K562 (cell line): Measurements from ENCODE around the gene HHATL. TPM values are rescaled to one million over a fixed set of nuclear protein-coding genes. Genes with fewer than 3 reads are reported as not detected.

Experiments used
- ATAC-seq: fragments of 200-7000 bp; cut with Tn5 transposase; 3 replicates; pipeline ENCODE4 v1.9.1; 2020; ENCODE audit warnings: moderate library complexity
- BruUV-seq: library from RNA; stranded (reverse); fragments of 400-500 nt; replicated peaks from 2 replicates; lab custom pipeline; 2021; lab: Mats Ljungman, UMichigan
- CTCF ChIA-PET: fragments of 300-600 bp; formaldehyde crosslinking; extraction: SDS; loops from one replicate; lab custom pipeline; 2021; ENCODE audit warnings: low intra/inter-chr PET ratio; lab: Yijun Ruan, JAX
- POLR2A ChIA-PET: fragments of 300-600, 350-650 bp; sonication (Branson Sonifier 250); formaldehyde crosslinking; extraction: SDS; loops from one replicate; lab custom pipeline; 2021; ENCODE audit warnings: antibody characterized with exemption, inconsistent platforms; lab: Yijun Ruan, JAX
- DNase-seq, 4 experiments: peaks; one replicate each; pipeline versions ENCODE4 v3.0.0 to v3.0.0-alpha.2; 2011 to 2018; ENCODE audit warnings: low spot score in 3 of 4, mixed read lengths in 3 of 4; ENCODE audit errors: extremely low read depth in 1 of 4
- FAIRE-seq: peaks from 2 replicates; lab custom pipeline; 2011; peaks lifted over from hg19 to GRCh38; lab: Jason Lieb, UNC
- H2AFZ ChIP-seq: 2 replicates; pipeline ENCODE4 v1.6.0; 2011; ENCODE audit warnings: low read depth, low read length, control low read depth, inconsistent platforms
- H3K27ac ChIP-seq: fragments of 200-600 bp; 3 replicates; pipeline ENCODE4 v1.8.0; 2011; ENCODE audit warnings: low read depth, mild to moderate bottlenecking, control low read depth, inconsistent platforms, low read length, moderate library complexity, mixed read lengths; ENCODE audit errors: extremely low read depth
- H3K27me3 ChIP-seq, 2 experiments: fragments of 300-600 bp in 1 of 2; 2 replicates in 1 of 2; 3 replicates in 1 of 2; pipeline versions ENCODE4 v1.6.0 to v1.8.0; 2011; ENCODE audit warnings: inconsistent platforms in 2 of 2, low read length in 2 of 2, mild to moderate bottlenecking in 1 of 2, mixed read lengths in 1 of 2, moderate library complexity in 1 of 2; ENCODE audit not compliant: control insufficient read depth in 2 of 2, insufficient read depth in 2 of 2
- H3K36me3 ChIP-seq: fragments of 300-600 bp; 3 replicates; pipeline ENCODE4 v1.8.0; 2011; ENCODE audit warnings: mild to moderate bottlenecking, low read length, inconsistent platforms; ENCODE audit not compliant: control insufficient read depth, insufficient read depth
- H3K4me1 ChIP-seq, 2 experiments: fragments of 200-600 bp in 1 of 2; replicated peaks in 1 of 2; 2 replicates in 1 of 2; 3 replicates in 1 of 2; pipeline versions ENCODE4 v1.5.1 to v1.8.0; 2011; ENCODE audit warnings: inconsistent platforms in 2 of 2, low read length in 2 of 2, mild to moderate bottlenecking in 1 of 2, mixed read lengths in 1 of 2, moderate library complexity in 1 of 2; ENCODE audit not compliant: control insufficient read depth in 2 of 2, insufficient read depth in 2 of 2
- H3K4me2 ChIP-seq: 2 replicates; pipeline ENCODE4 v1.6.1; 2011; ENCODE audit warnings: low read length, control low read depth, inconsistent platforms, mixed read lengths; ENCODE audit not compliant: insufficient read depth
- H3K4me3 ChIP-seq: fragments of 200-600 bp; sonication (generic), shearing (Covaris generic); 2 replicates; pipeline ENCODE4 v1.5.1; 2016; ENCODE audit warnings: control low read depth, inconsistent platforms
- H3K79me2 ChIP-seq: fragments of 200-600 bp; 3 replicates; pipeline ENCODE4 v1.8.0; 2011; ENCODE audit warnings: low read length, inconsistent platforms; ENCODE audit not compliant: control insufficient read depth, insufficient read depth
- H3K9ac ChIP-seq, 2 experiments: 2 replicates each; pipeline versions ENCODE4 v1.6.0 to v1.6.1; 2011; ENCODE audit warnings: low read depth in 2 of 2, low read length in 2 of 2, control low read depth in 1 of 2, inconsistent platforms in 1 of 2, mild to moderate bottlenecking in 1 of 2, mixed read lengths in 1 of 2; ENCODE audit not compliant: insufficient read depth in 1 of 2
- H3K9me1 ChIP-seq: one replicate; pipeline ENCODE4 v1.6.0; 2011; ENCODE audit warnings: inconsistent platforms, mild to moderate bottlenecking, low read length, moderate library complexity; ENCODE audit not compliant: control insufficient read depth, insufficient read depth
- H3K9me3 ChIP-seq: replicated peaks from 2 replicates; pipeline ENCODE4 v1.5.1; 2011; ENCODE audit warnings: low read depth, low read length, inconsistent platforms; ENCODE audit not compliant: control insufficient read depth, insufficient read depth
- H4K20me1 ChIP-seq: replicated peaks from 2 replicates; pipeline ENCODE4 v1.6.1; 2011; ENCODE audit warnings: low read length, inconsistent platforms, mixed read lengths; ENCODE audit not compliant: control insufficient read depth, insufficient read depth
- GTF3C2 ChIP-seq: IDR thresholded peaks from 3 replicates; pipeline ENCODE4 v1.6.1; 2011; ENCODE audit warnings: borderline replicate concordance, mild to moderate bottlenecking, moderate library complexity; ENCODE audit not compliant: insufficient read length; ENCODE audit errors: extremely low read depth
- MAX ChIP-seq: sonication (generic); formaldehyde crosslinking; IDR thresholded peaks from 2 replicates; pipeline ENCODE4 v1.9.0; 2022; ENCODE audit warnings: mild to moderate bottlenecking, missing genetic modification reagents
- MEF2A ChIP-seq: IDR thresholded peaks from 2 replicates; pipeline ENCODE4 v1.6.1; 2011; ENCODE audit warnings: low read depth, mild to moderate bottlenecking, low read length, moderate library complexity; ENCODE audit not compliant: control insufficient read depth
- NR2C2 ChIP-seq, 2 experiments: fragments of 200-800 bp in 1 of 2; sonication (Bioruptor generic) in 1 of 2; sonication (generic) in 1 of 2; formaldehyde crosslinking in 1 of 2; IDR thresholded peaks; 2 replicates each; pipeline versions ENCODE4 v1.6.1 to v1.8.0; 2016 to 2022; ENCODE audit warnings: mild to moderate bottlenecking in 1 of 2, missing compliant biosample characterization in 1 of 2, missing genetic modification characterization in 1 of 2, missing genetic modification reagents in 1 of 2
- SREBF2 ChIP-seq: sonication (generic); formaldehyde crosslinking; IDR thresholded peaks from 2 replicates; pipeline ENCODE4 v1.4.0; 2020; ENCODE audit warnings: mild to moderate bottlenecking, missing genetic modification reagents
- UBTF ChIP-seq, 2 experiments: IDR thresholded peaks; 2 replicates each; pipeline ENCODE4 v1.6.1; 2012; ENCODE audit warnings: improper control_type of control experiment in 2 of 2, low read depth in 2 of 2, low read length in 2 of 2, borderline replicate concordance in 1 of 2
- ZNF76 ChIP-seq: fragments of 250-450 bp; sonication (Bioruptor Pico); IDR thresholded peaks from 2 replicates; pipeline ENCODE4 v1.4.0; 2020; ENCODE audit warnings: mild to moderate bottlenecking, moderate library complexity, borderline replicate concordance
- WGBS: fragments of 100-300 bp; shearing (Covaris generic); methylation state at CpG from one replicate; pipeline ENCODE4 v1.1.6; 2016; ENCODE audit warnings: low coverage, mixed read lengths; ENCODE audit not compliant: insufficient coverage; ENCODE audit errors: missing lambda C conversion rate; 5-methylcytosine and 5-hydroxymethylcytosine counted together
- in situ Hi-C: fragments of 300-500 bp; cut with MboI; formaldehyde crosslinking; loops from 4 replicates; pipeline ENCODE4 v1.15.0; 2018; ENCODE audit warnings: inconsistent platforms, mixed read lengths
- intact Hi-C: fragments of 100-400 bp; cut with micrococcal nuclease; formaldehyde crosslinking; loops from 2 replicates; pipeline ENCODE4 v1.14.2; 2022
- polyA plus RNA-seq, 8 experiments: library from polyadenylated mRNA; depleted of rRNA in 4 of 8; stranded (reverse) in 5 of 8; unstranded in 3 of 8; fragments of >200 nt; fragmentation: Nextera tagmentation in 2 of 8; fragmentation: Illumina TruSeq in 1 of 8; extraction: Ambion mirVana in 2 of 8; extraction: Trizol in 1 of 8; gene quantifications; 2 replicates each; pipeline versions ENCODE4 v1.2.1 to v1.2.3, GENCODE V29; 2011 to 2014; ENCODE audit warnings: inconsistent platforms in 1 of 8, missing spikeins in 1 of 8
- total RNA-seq, 7 experiments: library from RNA; depleted of rRNA in 6 of 7; stranded (reverse); fragments of >200 nt in 6 of 7; fragmentation: Illumina TruSeq in 2 of 7; extraction: Trizol in 2 of 7; gene quantifications; 2 replicates each; pipeline versions ENCODE4 v1.2.1 to v1.2.3, GENCODE V29; 2011 to 2021; ENCODE audit warnings: low replicate concordance in 1 of 7

HHATL gene
- total and polyA plus RNA-seq, 9 of the 15 experiments (the other 6 are each of a cell fraction or from before 2014, with no cell fraction given) = not detected

DNA sequence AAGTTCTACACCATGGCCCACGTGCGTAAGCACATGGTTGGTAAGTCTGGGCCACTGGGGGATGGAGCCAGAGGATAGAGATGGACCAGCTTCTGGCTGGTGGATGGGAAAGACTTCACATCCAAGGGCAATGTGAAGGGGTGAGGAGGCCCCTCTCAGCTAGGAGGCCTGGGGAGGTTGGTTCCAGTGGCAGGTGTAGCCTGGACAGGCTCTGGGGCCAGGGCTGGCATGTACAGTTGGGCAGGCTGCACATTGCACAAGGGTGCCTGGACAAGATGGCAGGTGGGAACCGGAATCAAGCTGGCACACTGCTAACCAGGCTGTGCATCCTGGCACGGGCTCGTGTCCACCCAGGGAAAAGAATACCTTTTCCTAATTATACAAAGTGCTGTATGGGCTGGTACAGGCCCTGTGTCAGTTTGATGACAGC is 41.0 kb downstream of the HHATL start:
- ChIA-PET CTCF (interaction anchor here (1.2 to 1.8 kb wide), 2 partner anchors 83 to 169 kb away, joined by 3 to 15 read pairs; no protein-coding TSS in a partner anchor), POLR2A (interaction anchor here (0.7 to 1.4 kb wide), 6 partner anchors 8 to 48 kb away, joined by 3 to 6 read pairs (median 3); no protein-coding TSS in a partner anchor)
- Histone ChIP-seq H3K36me3 (peaks cover 5% of the 10 kb centered on the region; the same call in 1 of the 3 replicates), H3K9ac (no peak overlapping the region), H2AFZ (no peak overlapping the region), H3K27ac (no peak overlapping the region), H3K4me1 (peaks cover 0 to 24% of the 10 kb centered on the region in 2 experiments; a peak in 1 of 5 replicates), H4K20me1 (peaks cover 11% of the 10 kb centered on the region; the same call in 1 of the 2 replicates), H3K4me3 (no peak overlapping the region), H3K4me2 (no peak overlapping the region), H3K27me3 (no peaks in the 10 kb centered on the region), H3K9me1 (no peaks in the 10 kb centered on the region), H3K79me2 (no peaks in the 10 kb centered on the region), H3K9me3 (no peaks in the 10 kb centered on the region)
- ATAC-seq (no peak), DNase-seq (no peak), FAIRE-seq (no peak)
- in situ Hi-C loops = no loop called here
- TF ChIP-seq ZNF76 (CRISPR knock-in tag) (no peak), UBTF (IDR thresholded peaks at IDR 0.05; ENCODE audit: borderline replicate concordance in 1 of 2, low read depth in 2 of 2, low read length in 2 of 2) (no peak), NR2C2 (CRISPR knock-in tag; IDR thresholded peaks at IDR 0.05) (no peak), NR2C2 (tag; IDR thresholded peaks at IDR 0.05) (no peak), MEF2A (no peak), MAX (CRISPR knock-in tag) (0 out of 2 replicates have a peak, but pooled peaks have one; percentile 16), SREBF2 (CRISPR knock-in tag) (no peak), GTF3C2 (no peak)
- intact Hi-C loops = loop anchor here (1.0 to 2.0 kb wide), 3 partner anchors 83 to 169 kb away; no protein-coding TSS in a partner anchor
- BruUV-seq = no TSS peak
- WGBS = 66% methylated on average over 5 of the region's 5 CpGs
